Hepatocyte (in vitro differentiated cells): ENCODE measurements around the gene CLDN11. TPM values are rescaled to one million over a fixed set of nuclear protein-coding genes. Genes with fewer than 3 reads are reported as not detected.

Source experiments
- DNase-seq: peaks from one replicate; pipeline ENCODE4 v3.0.0-alpha.2; 2016; ENCODE audit warnings: low spot score
- H2AFZ ChIP-seq: fragments of 200-600 bp; sonication (generic); 2 replicates; pipeline ENCODE4 v1.6.0; 2016; ENCODE audit warnings: antibody characterized with exemption, mild to moderate bottlenecking
- H3K27ac ChIP-seq: fragments of 200-600 bp; sonication (generic); 2 replicates; pipeline ENCODE4 v1.5.1; 2016; ENCODE audit warnings: mild to moderate bottlenecking
- H3K27me3 ChIP-seq: fragments of 200-600 bp; sonication (generic); 2 replicates; pipeline ENCODE4 v1.6.1; 2016
- H3K36me3 ChIP-seq: fragments of 200-600 bp; sonication (generic); replicated peaks from 2 replicates; pipeline ENCODE4 v1.5.1; 2016; ENCODE audit warnings: low read depth; ENCODE audit not compliant: insufficient read depth
- H3K4me1 ChIP-seq: fragments of 200-600 bp; sonication (generic); 2 replicates; pipeline ENCODE4 v1.5.1; 2016; ENCODE audit warnings: mild to moderate bottlenecking, moderate library complexity; ENCODE audit not compliant: insufficient read depth
- H3K4me2 ChIP-seq: fragments of 200-600 bp; sonication (generic); 2 replicates; pipeline ENCODE4 v1.6.0; 2016
- H3K4me3 ChIP-seq: fragments of 200-600 bp; sonication (generic); 2 replicates; pipeline ENCODE4 v1.5.1; 2016; ENCODE audit warnings: mild to moderate bottlenecking
- H3K79me2 ChIP-seq: fragments of 200-600 bp; sonication (generic); 2 replicates; pipeline ENCODE4 v1.6.0; 2017; ENCODE audit warnings: mild to moderate bottlenecking
- H3K9me2 ChIP-seq: fragments of 200-600 bp; sonication (generic); replicated peaks from 2 replicates; pipeline ENCODE4 v1.6.0; 2017; ENCODE audit warnings: mild to moderate bottlenecking; ENCODE audit not compliant: insufficient read depth
- H3K9me3 ChIP-seq: fragments of 200-600 bp; sonication (generic); 2 replicates; pipeline ENCODE4 v1.5.1; 2016; ENCODE audit warnings: low read depth, mild to moderate bottlenecking
- H4K20me1 ChIP-seq: fragments of 200-600 bp; sonication (generic); 2 replicates; pipeline ENCODE4 v1.6.0; 2016; ENCODE audit warnings: mild to moderate bottlenecking; ENCODE audit not compliant: insufficient read depth, poor library complexity, severe bottlenecking
- EZH2 ChIP-seq: fragments of 200-600 bp; sonication (generic); IDR thresholded peaks from 2 replicates; pipeline ENCODE4 v1.6.1; 2016; ENCODE audit warnings: antibody characterized with exemption, mild to moderate bottlenecking, borderline replicate concordance
- EZH2phosphoT487 ChIP-seq: fragments of 200-600 bp; sonication (generic); IDR thresholded peaks from one replicate; pipeline ENCODE4 v1.6.1; 2018; ENCODE audit warnings: antibody characterized with exemption, mild to moderate bottlenecking, low read depth, moderate library complexity; ENCODE audit not compliant: unreplicated experiment, severe bottlenecking
- WGBS: methylation state at CpG from one replicate; pipeline ENCODE4 v1.1.6; 2016; ENCODE audit warnings: low lambda C conversion rate; ENCODE audit errors: missing lambda C conversion rate; 5-methylcytosine and 5-hydroxymethylcytosine counted together
- polyA plus RNA-seq: library from polyadenylated mRNA; unstranded; fragments of >200 nt; fragmentation: Nextera tagmentation; extraction: Ambion mirVana; gene quantifications from 2 replicates; pipeline ENCODE4 v1.2.1, GENCODE V29; 2016
- total RNA-seq: library from RNA; depleted of rRNA; stranded (reverse); fragments of >200 nt; gene quantifications from 2 replicates; pipeline ENCODE4 v1.2.3, GENCODE V29; 2014
- TF ChIP-seq, protein P1 (sequence below): fragments of 200-600 bp; sonication (generic); IDR thresholded peaks from 2 replicates; pipeline ENCODE4 v1.5.1; 2016; ENCODE audit warnings: antibody characterized with exemption, mild to moderate bottlenecking; ENCODE audit not compliant: poor library complexity

The CLDN11 gene
- total and polyA plus RNA-seq, 2 experiments from 2014 or later, result 7.7 to 29.5 TPM

DNA sequence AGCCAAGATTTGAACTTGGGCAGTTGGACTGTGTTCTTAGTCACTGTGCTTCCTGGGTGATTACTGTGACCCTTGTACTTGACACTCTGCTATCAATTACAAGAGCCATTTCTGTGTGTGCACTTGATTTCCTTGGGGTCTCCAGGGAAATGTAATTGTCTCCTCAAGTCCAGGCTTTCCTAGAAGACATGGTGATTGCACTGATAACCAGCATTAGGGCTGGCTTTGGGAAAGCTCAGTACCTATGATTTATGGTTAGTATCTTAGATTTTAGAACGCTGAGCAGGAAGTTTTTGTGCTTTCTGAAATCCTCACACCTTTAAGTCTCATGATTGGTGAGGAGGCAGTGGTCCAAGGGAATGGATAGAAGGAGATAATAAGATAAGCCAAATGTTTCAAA is 1.6 kb upstream of the CLDN11 start:
- H3K27me3 ChIP-seq, result peaks cover 29% of the 10 kb centered on the region
- H3K9me2 ChIP-seq, result no peaks in the 10 kb centered on the region
- WGBS, result 37% methylated on average over 1 of the region's 1 CpG
- no peak overlapping the region for H2AFZ ChIP-seq
- H3K4me3 ChIP-seq, result no peak overlapping the region
- no peaks in the 10 kb centered on the region for H4K20me1 ChIP-seq
- peaks cover 14% of the 10 kb centered on the region for H3K4me1 ChIP-seq
- TF ChIP-seq EZH2 (no peak), EZH2phosphoT487 (no peak)
- TF ChIP-seq, protein P1, sequence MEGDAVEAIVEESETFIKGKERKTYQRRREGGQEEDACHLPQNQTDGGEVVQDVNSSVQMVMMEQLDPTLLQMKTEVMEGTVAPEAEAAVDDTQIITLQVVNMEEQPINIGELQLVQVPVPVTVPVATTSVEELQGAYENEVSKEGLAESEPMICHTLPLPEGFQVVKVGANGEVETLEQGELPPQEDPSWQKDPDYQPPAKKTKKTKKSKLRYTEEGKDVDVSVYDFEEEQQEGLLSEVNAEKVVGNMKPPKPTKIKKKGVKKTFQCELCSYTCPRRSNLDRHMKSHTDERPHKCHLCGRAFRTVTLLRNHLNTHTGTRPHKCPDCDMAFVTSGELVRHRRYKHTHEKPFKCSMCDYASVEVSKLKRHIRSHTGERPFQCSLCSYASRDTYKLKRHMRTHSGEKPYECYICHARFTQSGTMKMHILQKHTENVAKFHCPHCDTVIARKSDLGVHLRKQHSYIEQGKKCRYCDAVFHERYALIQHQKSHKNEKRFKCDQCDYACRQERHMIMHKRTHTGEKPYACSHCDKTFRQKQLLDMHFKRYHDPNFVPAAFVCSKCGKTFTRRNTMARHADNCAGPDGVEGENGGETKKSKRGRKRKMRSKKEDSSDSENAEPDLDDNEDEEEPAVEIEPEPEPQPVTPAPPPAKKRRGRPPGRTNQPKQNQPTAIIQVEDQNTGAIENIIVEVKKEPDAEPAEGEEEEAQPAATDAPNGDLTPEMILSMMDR, result no peak
- no peak overlapping the region for H3K27ac ChIP-seq
- H3K36me3 ChIP-seq, result no peaks in the 10 kb centered on the region
- H3K4me2 ChIP-seq, result no peak overlapping the region
- no peaks in the 10 kb centered on the region for H3K9me3 ChIP-seq
- no peak for DNase-seq
- no peaks in the 10 kb centered on the region for H3K79me2 ChIP-seq

DNA sequence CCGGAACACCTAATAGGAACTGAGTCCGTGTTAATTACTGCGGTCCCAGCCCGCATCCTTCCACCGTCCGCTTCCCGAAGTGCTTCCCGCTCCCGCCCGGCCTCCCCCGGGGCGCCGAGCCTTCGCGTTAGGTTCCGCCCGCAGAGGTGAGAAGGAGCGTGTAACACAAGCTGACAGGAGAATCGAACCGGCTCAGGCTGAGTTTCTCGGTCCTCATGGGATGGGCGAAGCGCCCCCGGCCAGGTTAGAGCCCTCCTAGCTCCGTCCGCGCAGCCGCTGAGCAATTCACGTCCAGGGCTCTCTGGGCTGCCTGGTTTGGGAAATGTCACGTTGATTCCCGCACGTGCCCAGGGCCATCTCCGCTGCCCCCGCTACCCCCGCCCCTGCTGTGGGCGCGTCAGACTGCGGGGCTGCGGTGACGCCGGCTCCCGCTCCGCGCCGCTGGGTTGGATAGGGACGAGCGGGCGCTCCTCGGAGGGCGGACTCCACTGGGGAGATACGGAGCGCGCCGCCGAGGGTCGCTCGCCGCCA is 954 bp downstream of the CLDN11 start:
- 4% methylated on average over 54 of the region's 58 CpGs for WGBS
- Histone ChIP-seq H3K79me2 (no peaks in the 10 kb centered on the region), H3K27me3 (peaks cover 29% of the 10 kb centered on the region), H3K9me3 (no peaks in the 10 kb centered on the region), H3K4me2 (peak overlapping the region; percentile 89), H3K9me2 (no peaks in the 10 kb centered on the region), H3K4me1 (peaks cover 14% of the 10 kb centered on the region), H2AFZ (peak overlapping the region; percentile 50), H3K27ac (peak overlapping the region; percentile 2), H4K20me1 (no peaks in the 10 kb centered on the region), H3K4me3 (peak overlapping the region; percentile 52), H3K36me3 (no peaks in the 10 kb centered on the region)
- no peak for TF ChIP-seq EZH2phosphoT487
- TF ChIP-seq, protein P1, result no peak
- TF ChIP-seq EZH2, result peak; percentile 76
- peak; percentile 49 for DNase-seq

DNA sequence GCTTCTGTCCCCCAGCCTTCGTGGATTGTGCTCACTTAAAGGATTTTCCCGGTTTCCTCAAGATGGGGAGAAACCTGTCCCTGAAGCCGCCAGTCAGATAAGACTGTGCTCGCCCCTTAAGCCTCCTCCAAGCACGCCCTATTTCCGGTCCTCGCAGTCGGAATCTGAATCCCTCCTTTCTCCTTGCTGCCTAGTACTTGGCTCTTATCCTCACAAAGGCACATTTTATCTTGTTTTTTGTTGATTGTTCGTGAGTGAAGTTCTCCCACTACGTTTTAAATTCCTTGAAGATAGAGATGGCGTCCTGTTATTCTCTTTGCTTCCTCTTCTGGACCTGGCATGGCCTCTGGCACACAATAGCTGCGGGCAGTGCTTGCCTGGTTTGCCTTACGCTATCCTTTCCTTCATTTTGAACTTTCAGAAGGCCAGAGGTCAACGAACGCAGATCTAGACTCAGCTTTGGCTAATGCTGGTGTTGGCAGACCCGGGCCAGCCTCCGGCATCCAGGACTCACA is 1.7 kb downstream of the CLDN11 start:
- Histone ChIP-seq H3K4me3 (peak overlapping the region; percentile 52), H3K79me2 (no peaks in the 10 kb centered on the region), H3K9me2 (no peaks in the 10 kb centered on the region), H2AFZ (peak overlapping the region; percentile 50), H4K20me1 (no peaks in the 10 kb centered on the region), H3K27ac (peak overlapping the region; percentile 2), H3K9me3 (no peaks in the 10 kb centered on the region), H3K36me3 (no peaks in the 10 kb centered on the region), H3K4me2 (peak overlapping the region; percentile 89), H3K4me1 (peaks cover 14% of the 10 kb centered on the region), H3K27me3 (peaks cover 29% of the 10 kb centered on the region)
- DNase-seq, result peak; percentile 13
- 53% methylated on average over 17 of the region's 17 CpGs for WGBS
- TF ChIP-seq, protein P1, result no peak
- TF ChIP-seq EZH2 (no peak), EZH2phosphoT487 (no peak)
